H1 (cell line): Measurements from ENCODE around the gene LAMC1. TPM values are rescaled to one million over a fixed set of nuclear protein-coding genes. Genes with fewer than 3 reads are reported as not detected.

Experiments
- CTCF ChIA-PET: fragments of 300-600 bp; sonication (Branson Sonifier 250); formaldehyde crosslinking; loops from one replicate; lab custom pipeline; 2021; ENCODE audit not compliant: partially characterized antibody; lab: Charles Lee
- POLR2A ChIA-PET: fragments of 300-600 bp; sonication (Branson Sonifier 250); formaldehyde crosslinking; loops from one replicate; lab custom pipeline; 2021; ENCODE audit warnings: inconsistent platforms; ENCODE audit not compliant: partially characterized antibody; lab: Charles Lee
- DNase-seq, 2 experiments: peaks; one replicate each; pipeline versions ENCODE4 v3.0.0 to v3.0.0-alpha.2; 2010 to 2022; ENCODE audit warnings: low spot score in 2 of 2, low read depth in 1 of 2, mixed read lengths in 1 of 2
- FAIRE-seq: peaks from 2 replicates; lab custom pipeline; 2011; peaks lifted over from hg19 to GRCh38; lab: Jason Lieb, UNC
- H2AFZ ChIP-seq: 2 replicates; pipeline ENCODE4 v1.8.1; 2012; ENCODE audit warnings: low read length, inconsistent platforms
- H2AK5ac ChIP-seq: 2 replicates; pipeline ENCODE4 v1.6.1; 2013; ENCODE audit warnings: low read depth, low read length
- H2BK120ac ChIP-seq: replicated peaks from 2 replicates; pipeline ENCODE3; 2013; ENCODE audit warnings: low read depth, low read length, inconsistent platforms
- H2BK12ac ChIP-seq: 2 replicates; pipeline ENCODE4 v1.6.1; 2013; ENCODE audit warnings: low read depth, low read length
- H2BK15ac ChIP-seq: 2 replicates; pipeline ENCODE4 v1.6.1; 2013; ENCODE audit warnings: low read length
- H2BK20ac ChIP-seq: 2 replicates; pipeline ENCODE4 v1.6.1; 2013; ENCODE audit warnings: low read length
- H2BK5ac ChIP-seq: 2 replicates; pipeline ENCODE4 v1.6.1; 2013; ENCODE audit warnings: low read depth, low read length
- H3K14ac ChIP-seq: 2 replicates; pipeline ENCODE4 v1.6.1; 2013; ENCODE audit warnings: inconsistent platforms; ENCODE audit not compliant: insufficient read length
- H3K18ac ChIP-seq: 2 replicates; pipeline ENCODE4 v1.6.1; 2013; ENCODE audit warnings: low read length; ENCODE audit errors: extremely low read depth
- H3K23ac ChIP-seq: 2 replicates; pipeline ENCODE4 v1.6.1; 2013; ENCODE audit warnings: inconsistent platforms; ENCODE audit not compliant: insufficient read length
- H3K23me2 ChIP-seq: 2 replicates; pipeline ENCODE4 v1.6.1; 2013; ENCODE audit warnings: low read depth, low read length
- H3K27ac ChIP-seq: 2 replicates; pipeline ENCODE4 v1.6.1; 2011; ENCODE audit warnings: low read depth, low read length, inconsistent platforms
- H3K27me3 ChIP-seq, 4 experiments: replicated peaks in 1 of 4; 1 replicate in 1 of 4; 2 replicates in 3 of 4; pipeline versions ENCODE4 v1.6.1 to v1.8.1; 2011 to 2013; ENCODE audit warnings: low read length in 3 of 4, mild to moderate bottlenecking in 3 of 4, inconsistent platforms in 2 of 4, mixed read lengths in 2 of 4, moderate library complexity in 1 of 4; ENCODE audit not compliant: control insufficient read depth in 3 of 4, insufficient read depth in 3 of 4; ENCODE audit errors: extremely low read depth in 1 of 4
- H3K36me3 ChIP-seq, 4 experiments: 2 replicates each; pipeline versions ENCODE4 v1.6.1 to v1.8.1; 2011 to 2013; ENCODE audit warnings: mild to moderate bottlenecking in 4 of 4, low read length in 3 of 4, moderate library complexity in 2 of 4, control low read depth in 1 of 4, inconsistent platforms in 1 of 4; ENCODE audit not compliant: insufficient read depth in 4 of 4, control insufficient read depth in 2 of 4
- H3K4ac ChIP-seq: replicated peaks from 2 replicates; pipeline ENCODE3; 2013; ENCODE audit warnings: low read length, low read depth, mixed read lengths, inconsistent platforms; ENCODE audit not compliant: insufficient read length
- H3K4me1 ChIP-seq, 4 experiments: replicated peaks in 1 of 4; 1 replicate in 1 of 4; 2 replicates in 3 of 4; pipeline versions ENCODE4 v1.6.1 to v1.8.1; 2011 to 2013; ENCODE audit warnings: low read length in 3 of 4, inconsistent platforms in 2 of 4, mixed read lengths in 1 of 4; ENCODE audit not compliant: insufficient read depth in 4 of 4, control insufficient read depth in 3 of 4
- H3K4me2 ChIP-seq, 2 experiments: 2 replicates each; pipeline versions ENCODE4 v1.6.1 to v1.8.1; 2011 to 2013; ENCODE audit warnings: low read depth in 2 of 2, low read length in 2 of 2, control low read depth in 1 of 2, inconsistent platforms in 1 of 2, mild to moderate bottlenecking in 1 of 2; ENCODE audit not compliant: insufficient read depth in 1 of 2
- H3K4me3 ChIP-seq, 4 experiments: fragments of 200-600, 300-600 bp in 1 of 4; sonication (generic), shearing (Covaris generic), sonication (Bioruptor Twin) in 1 of 4; 2 replicates each; pipeline versions ENCODE4 v1.5.1 to v1.8.1; 2011 to 2016; ENCODE audit warnings: low read length in 4 of 4, low read depth in 3 of 4, control low read depth in 2 of 4, inconsistent platforms in 2 of 4, mild to moderate bottlenecking in 2 of 4, mixed read lengths in 1 of 4, moderate library complexity in 1 of 4; ENCODE audit not compliant: insufficient read depth in 2 of 4; ENCODE audit errors: extremely low read depth in 1 of 4
- H3K56ac ChIP-seq: replicated peaks from 2 replicates; pipeline ENCODE3; 2013; ENCODE audit warnings: low read depth, mild to moderate bottlenecking, mixed read lengths, low read length, inconsistent platforms; ENCODE audit not compliant: insufficient read length
- H3K79me1 ChIP-seq: 2 replicates; pipeline ENCODE4 v1.6.1; 2013; ENCODE audit warnings: low read depth, low read length, control low read depth
- H3K79me2 ChIP-seq, 2 experiments: 2 replicates each; pipeline versions ENCODE4 v1.6.1 to v1.8.1; 2012 to 2013; ENCODE audit warnings: low read length in 2 of 2, mild to moderate bottlenecking in 2 of 2, inconsistent platforms in 1 of 2; ENCODE audit not compliant: insufficient read depth in 2 of 2, control insufficient read depth in 1 of 2
- H3K9ac ChIP-seq, 4 experiments: replicated peaks in 1 of 4; 1 replicate in 1 of 4; 2 replicates in 3 of 4; pipeline versions ENCODE4 v1.6.1 to v1.8.1; 2011 to 2013; ENCODE audit warnings: low read depth in 3 of 4, low read length in 3 of 4, control low read depth in 2 of 4, mild to moderate bottlenecking in 2 of 4, moderate library complexity in 2 of 4, inconsistent platforms in 1 of 4; ENCODE audit errors: extremely low read depth in 1 of 4
- H3K9me3 ChIP-seq, 2 experiments: 2 replicates each; pipeline versions ENCODE4 v1.6.1 to v1.8.1; 2012 to 2013; ENCODE audit warnings: mild to moderate bottlenecking in 2 of 2, moderate library complexity in 2 of 2, control low read depth in 1 of 2, inconsistent platforms in 1 of 2, low read depth in 1 of 2, low read length in 1 of 2, mixed read lengths in 1 of 2; ENCODE audit not compliant: insufficient read depth in 2 of 2
- H4K20me1 ChIP-seq, 2 experiments: replicated peaks in 1 of 2; 2 replicates each; pipeline versions ENCODE3 to v1.8.1; 2011 to 2013; ENCODE audit warnings: inconsistent platforms in 2 of 2, low read length in 2 of 2, mild to moderate bottlenecking in 1 of 2; ENCODE audit not compliant: insufficient read depth in 2 of 2, control insufficient read depth in 1 of 2
- H4K5ac ChIP-seq: 2 replicates; pipeline ENCODE4 v1.6.1; 2013; ENCODE audit warnings: low read length, low read depth, mixed read lengths, inconsistent platforms; ENCODE audit not compliant: insufficient read length
- H4K8ac ChIP-seq: 2 replicates; pipeline ENCODE4 v1.8.0; 2013; ENCODE audit warnings: mild to moderate bottlenecking, moderate library complexity, low read length, inconsistent platforms; ENCODE audit not compliant: insufficient read depth; ENCODE audit errors: extremely low read depth
- H4K91ac ChIP-seq: replicated peaks from 2 replicates; pipeline ENCODE3; 2013; ENCODE audit warnings: low read length, mixed read lengths, inconsistent platforms; ENCODE audit not compliant: insufficient read length
- BACH1 ChIP-seq: IDR thresholded peaks from 2 replicates; pipeline ENCODE4 v1.6.1; 2012; ENCODE audit warnings: low read length, improper control_type of control experiment
- HDAC2 ChIP-seq, 2 experiments: fragments of 300-600 bp in 1 of 2; sonication (generic) in 1 of 2; IDR thresholded peaks; 2 replicates each; pipeline ENCODE4 v1.6.1; 2011 to 2012; ENCODE audit warnings: low read depth in 2 of 2, low read length in 2 of 2, mild to moderate bottlenecking in 2 of 2, moderate library complexity in 2 of 2, borderline replicate concordance in 1 of 2, inconsistent platforms in 1 of 2
- JUN ChIP-seq: IDR thresholded peaks from 2 replicates; pipeline ENCODE4 v1.6.1; 2011; ENCODE audit warnings: low read depth, mild to moderate bottlenecking, improper control_type of control experiment, low read length
- POLR2A ChIP-seq, 2 experiments: IDR thresholded peaks; 1 replicate in 1 of 2; 2 replicates in 1 of 2; pipeline ENCODE4 v1.6.1; 2011; ENCODE audit warnings: low read depth in 2 of 2, low read length in 2 of 2, mild to moderate bottlenecking in 2 of 2; ENCODE audit errors: control extremely low read depth in 1 of 2
- POLR2AphosphoS5 ChIP-seq: IDR thresholded peaks from 2 replicates; pipeline ENCODE4 v1.6.1; 2011; ENCODE audit warnings: low read depth, low read length
- RNF2 ChIP-seq: fragments of 200-900, 300-1000 bp; sonication (generic); IDR thresholded peaks from 2 replicates; pipeline ENCODE4 v1.7.1; 2016; ENCODE audit warnings: borderline replicate concordance, low read depth, mild to moderate bottlenecking, antibody characterized with exemption, low read length; ENCODE audit not compliant: poor library complexity, severe bottlenecking; ENCODE audit errors: missing control alignments
- SIN3A ChIP-seq, 2 experiments: IDR thresholded peaks in 1 of 2; conservative IDR thresholded peaks in 1 of 2; 2 replicates each; pipeline ENCODE4 v1.6.1; 2011 to 2012; ENCODE audit warnings: low read length in 2 of 2, improper control_type of control experiment in 1 of 2, low read depth in 1 of 2, mild to moderate bottlenecking in 1 of 2
- SP1 ChIP-seq: IDR thresholded peaks from 2 replicates; pipeline ENCODE4 v1.6.1; 2011; ENCODE audit warnings: low read depth, low read length
- SP4 ChIP-seq: IDR thresholded peaks from 2 replicates; pipeline ENCODE4 v1.6.1; 2012; ENCODE audit warnings: low read length, inconsistent platforms
- WGBS, 2 experiments: shearing (Covaris generic) in 1 of 2; methylation state at CpG; one replicate each; pipeline versions ENCODE4 v1.1.6 to v1.1.7; 2013 to 2015; ENCODE audit warnings: low lambda C conversion rate in 2 of 2, mixed read lengths in 2 of 2, inconsistent platforms in 1 of 2, low coverage in 1 of 2, missing lambda C conversion rate in 1 of 2; ENCODE audit not compliant: insufficient replicate concordance in 2 of 2, insufficient coverage in 1 of 2, insufficient read length in 1 of 2; ENCODE audit errors: extremely low coverage in 1 of 2, missing lambda C conversion rate in 1 of 2; 5-methylcytosine and 5-hydroxymethylcytosine counted together
- polyA plus RNA-seq, 7 experiments: library from polyadenylated mRNA; depleted of rRNA in 3 of 7; stranded (reverse) in 5 of 7; unstranded in 2 of 7; fragments of >200 nt in 5 of 7; fragments of 200-250 nt in 2 of 7; gene quantifications; 1 replicate in 5 of 7; 2 replicates in 1 of 7; 4 replicates in 1 of 7; pipeline versions ENCODE4 v1.2.1 to v1.2.3, GENCODE V29; 2011 to 2013; ENCODE audit warnings: missing spikeins in 2 of 7, mixed read lengths in 2 of 7
- total RNA-seq: library from RNA; stranded (reverse); fragmentation: NEBNext Ultra II Directional; extraction: Animal tissue kit (Norgen Biotek cat#: 25700); gene quantifications from 2 replicates; pipeline ENCODE4 v1.2.1, GENCODE V29; 2021
- TF ChIP-seq, protein P1 (sequence below): IDR thresholded peaks from 2 replicates; pipeline ENCODE4 v1.6.1; 2012; ENCODE audit warnings: low read length, inconsistent platforms

Gene LAMC1
- total and polyA plus RNA-seq, 2 of the 8 experiments (the other 6 are each of a cell fraction or from before 2014, with no cell fraction given) = 47.6 to 90.3 TPM

DNA sequence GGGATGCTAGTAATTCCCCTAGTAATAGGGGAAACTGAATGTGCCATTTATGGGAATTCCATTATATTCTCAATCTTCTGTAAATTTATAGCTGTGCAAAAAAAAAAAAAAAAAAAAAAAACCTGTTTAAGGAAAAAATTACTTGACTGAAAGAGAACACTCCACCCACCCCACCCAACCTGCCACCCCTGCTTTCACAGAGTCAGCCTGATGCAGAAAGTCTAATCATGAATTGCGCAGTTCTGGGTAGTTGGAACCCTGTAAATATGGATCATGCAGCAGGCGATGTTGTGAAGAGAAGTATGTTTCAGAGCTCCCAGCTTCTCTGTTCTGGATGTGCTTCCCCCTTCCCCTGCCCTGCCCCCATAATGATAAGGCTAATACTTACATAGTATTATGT is 143.2 kb downstream of the LAMC1 start:
- Histone ChIP-seq H3K9ac (no peak overlapping the region), H2AK5ac (no peak overlapping the region), H3K79me1 (no peaks in the 10 kb centered on the region), H3K4me1 (peaks cover 0 to 5% (median 2%) of the 10 kb centered on the region in 4 experiments; a peak in 5 of 7 replicates), H2BK5ac (no peak overlapping the region), H2BK20ac (no peak overlapping the region), H4K20me1 (no peaks in the 10 kb centered on the region), H3K79me2 (no peaks in the 10 kb centered on the region), H3K18ac (no peak overlapping the region), H2BK12ac (no peak overlapping the region), H3K27me3 (no peaks in the 10 kb centered on the region), H3K14ac (no peak overlapping the region), H2BK15ac (no peak overlapping the region), H3K36me3 (no peaks in the 10 kb centered on the region), H4K8ac (no peak overlapping the region), H3K23ac (no peak overlapping the region), H2AFZ (no peak overlapping the region), H3K4ac (no peak overlapping the region), H2BK120ac (no peak overlapping the region), H3K4me3 (no peak overlapping the region), H3K4me2 (no peak overlapping the region), H3K23me2 (no peaks in the 10 kb centered on the region), H3K56ac (no peak overlapping the region), H4K5ac (no peak overlapping the region), H3K27ac (no peak overlapping the region), H3K9me3 (no peaks in the 10 kb centered on the region), H4K91ac (no peak overlapping the region)
- ChIA-PET POLR2A (interaction anchor here (0.5 to 0.6 kb wide), 2 partner anchors 22 to 144 kb away, joined by 3 read pairs; no protein-coding TSS in a partner anchor), CTCF (interaction anchor here (1.0 kb wide), 1 partner anchor 12 kb away, joined by 3 read pairs; no protein-coding TSS in a partner anchor)
- WGBS, 2 experiments = 100% methylated on average over 2 of the region's 2 CpGs; no CpG with 5 or more reads in 1 of the 2 experiments
- TF ChIP-seq BACH1 (no peak), SP1 (no peak), HDAC2 (IDR thresholded peaks at IDR 0.05; ENCODE audit: borderline replicate concordance in 1 of 2, low read depth in 2 of 2, low read length in 2 of 2) (no peak), POLR2AphosphoS5 (no peak), POLR2A (IDR thresholded peaks at IDR 0.05; ENCODE audit: control extremely low read depth in 1 of 2, low read depth in 2 of 2, low read length in 2 of 2) (no peak), SIN3A (conservative IDR thresholded peaks at IDR 0.05 in 1 of 2, IDR thresholded peaks at IDR 0.05 in 1 of 2; ENCODE audit: low read depth in 1 of 2, low read length in 2 of 2) (no peak), SP4 (no peak), JUN (no peak), RNF2 (no peak)
- TF ChIP-seq, protein P1, sequence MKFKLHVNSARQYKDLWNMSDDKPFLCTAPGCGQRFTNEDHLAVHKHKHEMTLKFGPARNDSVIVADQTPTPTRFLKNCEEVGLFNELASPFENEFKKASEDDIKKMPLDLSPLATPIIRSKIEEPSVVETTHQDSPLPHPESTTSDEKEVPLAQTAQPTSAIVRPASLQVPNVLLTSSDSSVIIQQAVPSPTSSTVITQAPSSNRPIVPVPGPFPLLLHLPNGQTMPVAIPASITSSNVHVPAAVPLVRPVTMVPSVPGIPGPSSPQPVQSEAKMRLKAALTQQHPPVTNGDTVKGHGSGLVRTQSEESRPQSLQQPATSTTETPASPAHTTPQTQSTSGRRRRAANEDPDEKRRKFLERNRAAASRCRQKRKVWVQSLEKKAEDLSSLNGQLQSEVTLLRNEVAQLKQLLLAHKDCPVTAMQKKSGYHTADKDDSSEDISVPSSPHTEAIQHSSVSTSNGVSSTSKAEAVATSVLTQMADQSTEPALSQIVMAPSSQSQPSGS = no peak
- DNase-seq = no peak
- no peak for FAIRE-seq
